HL-60 (cell line): ENCODE results near the gene PUS7.
A peak's percentile ranks its signal among the peaks of the same experiment; 100 is the strongest.
"Not testable (repeated sequence)": the region's sequence is repeated elsewhere in the genome, so short reads cannot be mapped to it uniquely, and the experiment has no call there.

Experiments used
- DNase-seq, 2 experiments: peaks; one replicate each; pipeline ENCODE4 v3.0.0-alpha.2; 2010 to 2020; ENCODE audit warnings: low read depth in 1 of 2, low spot score in 1 of 2
- H3K27ac ChIP-seq: fragments of 250-450 bp; sonication (Bioruptor Pico); replicated peaks from 2 replicates; pipeline ENCODE4 v1.5.1; 2020; ENCODE audit warnings: mild to moderate bottlenecking, moderate library complexity
- H3K27me3 ChIP-seq: fragments of 250-450 bp; sonication (Bioruptor Pico); 2 replicates; pipeline ENCODE4 v1.5.1; 2021; ENCODE audit warnings: mild to moderate bottlenecking, moderate library complexity; ENCODE audit not compliant: insufficient read depth, poor library complexity, severe bottlenecking
- H3K4me3 ChIP-seq: replicated peaks from 2 replicates; pipeline ENCODE4 v1.5.1; 2011; ENCODE audit warnings: mild to moderate bottlenecking, control low read depth, low read length; ENCODE audit not compliant: insufficient read depth
- CTCF ChIP-seq: IDR thresholded peaks from one replicate; pipeline ENCODE4 v1.5.1; 2011; ENCODE audit warnings: low read length, control low read depth, inconsistent platforms; ENCODE audit not compliant: insufficient read depth
- GABPA ChIP-seq: IDR thresholded peaks from 2 replicates; pipeline ENCODE4 v1.6.1; 2012; ENCODE audit warnings: low read depth
- POLR2AphosphoS5 ChIP-seq: IDR thresholded peaks from 2 replicates; pipeline ENCODE4 v1.6.1; 2012; ENCODE audit warnings: low read depth
- SPI1 ChIP-seq: IDR thresholded peaks from 2 replicates; pipeline ENCODE4 v1.6.1; 2012; ENCODE audit warnings: low read depth, mild to moderate bottlenecking, borderline replicate concordance
- TF ChIP-seq, protein P1 (sequence below): IDR thresholded peaks from 2 replicates; pipeline ENCODE4 v1.6.1; 2012; ENCODE audit warnings: low read depth; ENCODE audit not compliant: insufficient replicate concordance

The PUS7 gene

GRCh38 chr7:105521027-105521716 lies 899 bp downstream of the PUS7 start:
- Histone ChIP-seq H3K27me3 (no peaks in the 10 kb centered on the region), H3K4me3 (peak overlapping the region; percentile 70), H3K27ac (peak overlapping the region; percentile 75)
- peak; percentile 51 to 66 for DNase-seq
- TF ChIP-seq POLR2AphosphoS5 = peak; percentile 20; the same call in 1 of the 2 replicates
- TF ChIP-seq, protein P1, sequence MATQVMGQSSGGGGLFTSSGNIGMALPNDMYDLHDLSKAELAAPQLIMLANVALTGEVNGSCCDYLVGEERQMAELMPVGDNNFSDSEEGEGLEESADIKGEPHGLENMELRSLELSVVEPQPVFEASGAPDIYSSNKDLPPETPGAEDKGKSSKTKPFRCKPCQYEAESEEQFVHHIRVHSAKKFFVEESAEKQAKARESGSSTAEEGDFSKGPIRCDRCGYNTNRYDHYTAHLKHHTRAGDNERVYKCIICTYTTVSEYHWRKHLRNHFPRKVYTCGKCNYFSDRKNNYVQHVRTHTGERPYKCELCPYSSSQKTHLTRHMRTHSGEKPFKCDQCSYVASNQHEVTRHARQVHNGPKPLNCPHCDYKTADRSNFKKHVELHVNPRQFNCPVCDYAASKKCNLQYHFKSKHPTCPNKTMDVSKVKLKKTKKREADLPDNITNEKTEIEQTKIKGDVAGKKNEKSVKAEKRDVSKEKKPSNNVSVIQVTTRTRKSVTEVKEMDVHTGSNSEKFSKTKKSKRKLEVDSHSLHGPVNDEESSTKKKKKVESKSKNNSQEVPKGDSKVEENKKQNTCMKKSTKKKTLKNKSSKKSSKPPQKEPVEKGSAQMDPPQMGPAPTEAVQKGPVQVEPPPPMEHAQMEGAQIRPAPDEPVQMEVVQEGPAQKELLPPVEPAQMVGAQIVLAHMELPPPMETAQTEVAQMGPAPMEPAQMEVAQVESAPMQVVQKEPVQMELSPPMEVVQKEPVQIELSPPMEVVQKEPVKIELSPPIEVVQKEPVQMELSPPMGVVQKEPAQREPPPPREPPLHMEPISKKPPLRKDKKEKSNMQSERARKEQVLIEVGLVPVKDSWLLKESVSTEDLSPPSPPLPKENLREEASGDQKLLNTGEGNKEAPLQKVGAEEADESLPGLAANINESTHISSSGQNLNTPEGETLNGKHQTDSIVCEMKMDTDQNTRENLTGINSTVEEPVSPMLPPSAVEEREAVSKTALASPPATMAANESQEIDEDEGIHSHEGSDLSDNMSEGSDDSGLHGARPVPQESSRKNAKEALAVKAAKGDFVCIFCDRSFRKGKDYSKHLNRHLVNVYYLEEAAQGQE = no peak

DNA sequence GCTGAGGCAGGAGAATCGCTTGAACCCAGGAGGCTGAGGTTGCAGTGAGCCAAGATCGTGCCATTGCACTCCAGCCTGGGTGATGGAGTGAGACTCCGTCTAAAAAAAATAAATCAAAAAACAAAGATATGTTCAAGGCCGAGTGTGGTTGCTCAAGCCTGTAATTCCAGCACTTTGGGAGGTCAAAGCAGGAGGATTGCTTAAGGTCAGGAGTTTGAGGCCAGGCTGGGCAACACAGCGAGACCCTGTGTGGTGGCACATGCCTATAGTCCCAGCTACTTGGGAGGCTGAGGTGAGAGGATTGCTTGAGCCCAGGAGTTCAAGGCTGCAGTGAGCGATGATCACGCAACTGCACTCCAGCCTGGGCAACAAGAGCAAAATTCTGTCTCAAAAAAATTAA lies 1.5 kb downstream of the PUS7 start:
- peak overlapping the region; percentile 75 for H3K27ac ChIP-seq
- DNase-seq, H3K27me3 ChIP-seq: not testable (repeated sequence)
- peak overlapping the region; percentile 70 for H3K4me3 ChIP-seq

GRCh38 chr7:105519353-105519752 lies 2.7 kb downstream of the PUS7 start:
- DNase-seq = no peak
- no peaks in the 10 kb centered on the region for H3K27me3 ChIP-seq
- no peak for TF ChIP-seq SPI1
- TF ChIP-seq, protein P1 = no peak
- no peak for TF ChIP-seq GABPA
- TF ChIP-seq POLR2AphosphoS5 = no peak
- TF ChIP-seq CTCF = no peak
- H3K4me3 ChIP-seq = no peak overlapping the region
- H3K27ac ChIP-seq = no peak overlapping the region

DNA sequence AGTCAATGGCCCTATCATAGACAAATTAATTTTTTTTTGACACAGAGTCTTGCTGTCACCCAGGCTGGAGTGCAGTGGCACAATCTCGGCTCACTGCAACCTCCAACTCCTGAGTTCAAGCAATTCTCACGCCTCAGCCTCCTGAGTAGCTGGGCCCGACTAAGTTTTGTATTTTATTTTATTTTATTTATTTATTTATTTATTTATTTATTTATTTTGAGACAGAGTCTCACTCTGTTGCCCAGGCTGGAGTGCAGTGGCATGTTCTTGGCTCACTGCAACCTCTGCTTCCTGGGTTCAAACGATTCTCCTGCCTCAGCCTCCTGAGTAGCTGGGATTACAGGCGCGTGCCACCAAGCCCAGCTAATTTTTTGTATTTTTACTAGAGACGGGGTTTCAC lies 6.5 kb downstream of the PUS7 start:
- not testable (repeated sequence) for H3K27ac ChIP-seq, H3K4me3 ChIP-seq, H3K27me3 ChIP-seq, DNase-seq

GRCh38 chr7:105512926-105513526 lies 9.0 kb downstream of the PUS7 start:
- TF ChIP-seq, protein P1 = no peak
- TF ChIP-seq POLR2AphosphoS5 = no peak
- no peak for TF ChIP-seq CTCF
- no peak for TF ChIP-seq SPI1
- no peak for TF ChIP-seq GABPA
- no peak for DNase-seq
- no peaks in the 10 kb centered on the region for H3K27me3 ChIP-seq
- no peak overlapping the region for H3K4me3 ChIP-seq
- no peak overlapping the region for H3K27ac ChIP-seq
